Stomach (tissue), 9 donors: ENCODE data around the gene CRAMP1. TPM values are rescaled to one million over a fixed set of nuclear protein-coding genes. Genes with fewer than 3 reads are reported as not detected.
A peak's percentile ranks its signal among the peaks of the same experiment; 100 is the strongest.

ENCODE experiments used
- DNase-seq, 2 donors: peaks; one replicate each; pipeline versions ENCODE4 v3.0.0 to v3.0.0-alpha.2; 2013 to 2019
- H3K27ac ChIP-seq, 5 donors: fragments of 200-600 bp in 4 of 5; sonication (generic) in 4 of 5; one replicate each; pipeline ENCODE4 v1.5.1; 2013 to 2019; ENCODE audit warnings: mild to moderate bottlenecking in 1 of 5, moderate library complexity in 1 of 5
- H3K27me3 ChIP-seq, 3 donors: fragments of 200-600 bp; sonication (generic); one replicate each; pipeline ENCODE4 v1.5.1; 2017 to 2019; ENCODE audit warnings: mixed run types in 1 of 3
- H3K36me3 ChIP-seq, 4 donors: fragments of 200-600 bp; sonication (generic); 1 replicate in 3 of 4; 2 replicates in 1 of 4; pipeline ENCODE4 v1.5.1; 2016 to 2019
- H3K4me1 ChIP-seq, 4 donors: fragments of 200-600 bp; sonication (generic); one replicate each; pipeline ENCODE4 v1.5.1; 2016 to 2019
- H3K4me3 ChIP-seq, 4 donors: fragments of 200-600 bp; sonication (generic) in 3 of 4; one replicate each; pipeline ENCODE4 v1.5.1; 2016 to 2019; ENCODE audit warnings: mild to moderate bottlenecking in 1 of 4
- H3K9me3 ChIP-seq, 4 donors: fragments of 200-600 bp; sonication (generic); one replicate each; pipeline ENCODE4 v1.5.1; 2016 to 2019
- CTCF ChIP-seq, 7 experiments: fragments of 450-650 bp in 4 of 7; fragments of 200-600 bp in 3 of 7; sonication (generic) in 3 of 7; IDR thresholded peaks; one replicate each; pipeline ENCODE4 v1.5.1; 2016 to 2019; ENCODE audit warnings: antibody characterized with exemption in 7 of 7, control low read depth in 2 of 7, mild to moderate bottlenecking in 1 of 7
- EP300 ChIP-seq: sonication (generic); formaldehyde crosslinking; IDR thresholded peaks from one replicate; pipeline ENCODE4 v1.6.1; 2017; ENCODE audit warnings: antibody characterized with exemption
- POLR2A ChIP-seq, 4 donors: fragments of 450-650 bp; IDR thresholded peaks; one replicate each; pipeline ENCODE4 v1.6.1; 2016; ENCODE audit warnings: antibody characterized with exemption in 4 of 4, control low read depth in 2 of 4, mild to moderate bottlenecking in 1 of 4, moderate library complexity in 1 of 4
- POLR2AphosphoS5 ChIP-seq, 3 donors: sonication (generic); formaldehyde crosslinking; IDR thresholded peaks; one replicate each; pipeline ENCODE4 v1.6.1; 2016; ENCODE audit warnings: antibody characterized with exemption in 3 of 3
- WGBS, 5 donors: extraction: QIAGEN DNeasy Blood & Tissue Kit in 3 of 5; methylation state at CpG; one replicate each; pipeline versions ENCODE4 v1.1.5 to v1.1.7; 2013 to 2018; 5-methylcytosine and 5-hydroxymethylcytosine counted together
- intact Hi-C: fragments of 100-400 bp; cut with DNase I; formaldehyde crosslinking; loops from one replicate; pipeline ENCODE4 v1.15.1; 2023; ENCODE audit warnings: low total_unique reads
- polyA plus RNA-seq, 3 donors: library from polyadenylated mRNA; stranded (reverse); fragments of 200-250 nt; gene quantifications; one replicate each; pipeline ENCODE4 v1.2.3, GENCODE V29; 2013
- total RNA-seq, 5 donors: library from RNA; depleted of rRNA; stranded (reverse); fragments of >200 nt; gene quantifications; one replicate each; pipeline versions ENCODE4 v1.1.0 to v1.2.3, GENCODE V29; 2014 to 2016
- donor health status: healthy with polysubstance abuse.
- donor health status: Bipolar disorder and iron deficiency.
- donor health status: healthy.

Gene CRAMP1
- total and polyA plus RNA-seq, 8 donors, result 3.4 to 28.1 (median 11.9) TPM

GRCh38 chr16:1676661-1677060 is 64.5 kb downstream of the CRAMP1 start:
- intact Hi-C loops, result no loop called here
- Histone ChIP-seq H3K36me3 (peaks cover 24 to 47% (median 44%) of the 10 kb centered on the region in 4 donors), H3K27me3 (no peaks in the 10 kb centered on the region)

GRCh38 chr16:1677339-1677738 is 65.2 kb downstream of the CRAMP1 start:
- intact Hi-C loops, result no loop called here
- H3K4me1 ChIP-seq, result peaks cover 3 to 31% (median 27%) of the 10 kb centered on the region in 4 donors
- H3K27me3 ChIP-seq, result no peaks in the 10 kb centered on the region
- peaks cover 18 to 41% (median 37%) of the 10 kb centered on the region in 4 donors for H3K36me3 ChIP-seq
- no peaks in the 10 kb centered on the region for H3K9me3 ChIP-seq
- TF ChIP-seq EP300 (no peak), CTCF (IDR thresholded peaks at IDR 0.05) (no peak), POLR2A (IDR thresholded peaks at IDR 0.05) (no peak), POLR2AphosphoS5 (IDR thresholded peaks at IDR 0.05) (no peak)
- peak overlapping the region in 4 of 5 donors; percentile 11 to 88 (median 78) for H3K27ac ChIP-seq
- WGBS, 5 donors, result 82 to 86% (median 84%) methylated on average over 18 of the region's 18 CpGs
- H3K4me3 ChIP-seq, result peak overlapping the region in 3 of 4 donors; percentile 77 to 96 (median 87)
- no peak for DNase-seq

More at GRCh38 chr16:1676661-1677060, 64.5 kb downstream of the CRAMP1 start:
- Histone ChIP-seq H3K4me3 (no peak overlapping the region), H3K27ac (no peak overlapping the region), H3K9me3 (no peaks in the 10 kb centered on the region), H3K4me1 (peaks cover 3 to 31% (median 27%) of the 10 kb centered on the region in 4 donors)
- 92 to 93% (median 92%) methylated on average over 12 of the region's 12 CpGs for WGBS, 5 donors
- no peak for DNase-seq
- TF ChIP-seq POLR2A (IDR thresholded peaks at IDR 0.05) (no peak), CTCF (IDR thresholded peaks at IDR 0.05) (no peak), POLR2AphosphoS5 (IDR thresholded peaks at IDR 0.05) (no peak), EP300 (no peak)

- Histone ChIP-seq H3K9me3 (no peaks in the 10 kb centered on the region), H3K4me1 (peaks cover 3 to 31% (median 27%) of the 10 kb centered on the region in 4 donors), H3K27me3 (no peaks in the 10 kb centered on the region), H3K36me3 (peaks cover 13 to 34% (median 30%) of the 10 kb centered on the region in 4 donors), H3K27ac (peak within 1 kb of the TSS; percentile 81 to 90 (median 87)), H3K4me3 (peak within 1 kb of the TSS; percentile 77 to 96 (median 90))
- TF ChIP-seq POLR2AphosphoS5 (IDR thresholded peaks at IDR 0.05) (peak; percentile 56 to 86 (median 57)), EP300 (no peak)
- intact Hi-C loops, result no loop called here
- DNase-seq, result peak; percentile 99
- WGBS, 5 donors, result 0 to 1% (median 0%) methylated on average over 35 to 79 of the region's 79 CpGs
Observed at GRCh38 chr16:1677942-1678499, 65.9 kb downstream of the CRAMP1 start, which contains the start of gene JPT2. TSS of gene JPT2 (plus strand) at chr16:1678279. CDS start at chr16:1678313, 34 bp downstream.

GRCh38 chr16:1678500-1679098 is 66.4 kb downstream of the CRAMP1 start:
- TF ChIP-seq CTCF (IDR thresholded peaks at IDR 0.05) (no peak), POLR2A (IDR thresholded peaks at IDR 0.05) (no peak), POLR2AphosphoS5 (IDR thresholded peaks at IDR 0.05) (no peak), EP300 (no peak)
- Histone ChIP-seq H3K4me3 (peak overlapping the region; percentile 77 to 96 (median 90)), H3K9me3 (no peaks in the 10 kb centered on the region), H3K36me3 (peaks cover 13 to 32% (median 28%) of the 10 kb centered on the region in 4 donors), H3K27ac (peak overlapping the region; percentile 81 to 90 (median 87)), H3K27me3 (no peaks in the 10 kb centered on the region), H3K4me1 (peaks cover 3 to 31% (median 27%) of the 10 kb centered on the region in 4 donors)
- peak; percentile 50 to 66 for DNase-seq
- 0 to 5% (median 1%) methylated on average over 11 to 45 of the region's 45 CpGs for WGBS, 5 donors
- intact Hi-C loops, result no loop called here
